Forelimb muscle (tissue), 1 donor: ENCODE measurements around the gene DIAPH2. TPM values are rescaled to one million over a fixed set of nuclear protein-coding genes. Genes with fewer than 3 reads are reported as not detected.

Source experiments
- DNase-seq: peaks from one replicate; pipeline ENCODE4 v3.0.0-alpha.2; 2013; ENCODE audit warnings: low read depth
- polyA plus RNA-seq: library from polyadenylated mRNA; unstranded; fragments of 120-200 nt; gene quantifications from one replicate; pipeline ENCODE4 v1.2.1, GENCODE V29; 2013; ENCODE audit not compliant: insufficient read length

Gene DIAPH2
- polyA plus RNA-seq, 1 donor: 8.2 TPM

DNA sequence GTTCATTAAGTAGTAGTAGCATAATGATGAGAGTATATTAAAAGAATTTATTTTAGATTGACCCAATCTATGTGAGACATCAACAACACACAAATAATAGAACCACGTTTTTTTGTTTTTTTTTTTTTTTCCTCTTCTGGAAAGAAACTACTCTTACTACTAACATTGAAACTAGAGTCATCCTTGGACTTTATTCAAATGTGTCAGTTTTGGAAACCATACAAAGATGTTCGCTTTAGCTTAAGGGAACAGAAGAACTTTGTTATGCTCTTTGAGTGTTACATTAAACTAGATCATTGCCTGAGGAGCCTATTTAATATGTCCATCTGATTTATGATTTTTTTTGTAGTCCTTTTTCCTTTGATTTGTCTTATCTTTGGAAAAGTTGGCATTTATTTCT lies 365.8 kb downstream of the DIAPH2 start:
- peak; percentile 38 for DNase-seq

DNA sequence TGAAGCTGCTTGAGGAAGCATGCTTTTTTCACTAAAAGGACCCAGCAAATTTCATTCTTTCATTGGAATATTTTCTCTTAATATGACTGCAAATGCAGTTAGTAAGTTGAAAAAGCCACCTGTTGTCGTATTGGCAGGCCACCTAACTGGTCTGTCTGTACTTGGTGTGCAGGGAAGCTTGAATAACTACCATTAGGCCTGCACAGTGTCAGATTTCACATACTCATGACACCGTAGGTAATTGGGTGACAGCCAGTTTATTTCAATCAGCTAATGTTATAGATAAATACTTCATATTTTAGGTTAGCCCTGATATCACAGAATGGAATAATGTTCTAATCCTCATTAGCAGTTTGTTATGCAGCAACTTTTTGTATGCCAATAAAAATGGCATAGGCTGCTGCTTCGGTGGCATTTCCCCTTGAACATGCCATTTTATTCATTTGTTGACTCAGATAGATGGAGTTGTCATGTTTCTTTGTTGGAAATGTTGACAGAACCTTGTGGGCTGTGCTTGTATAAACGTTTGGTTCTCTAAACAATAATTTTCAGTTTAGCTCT lies 372.8 kb downstream of the DIAPH2 start:
- DNase-seq: no peak

DNA sequence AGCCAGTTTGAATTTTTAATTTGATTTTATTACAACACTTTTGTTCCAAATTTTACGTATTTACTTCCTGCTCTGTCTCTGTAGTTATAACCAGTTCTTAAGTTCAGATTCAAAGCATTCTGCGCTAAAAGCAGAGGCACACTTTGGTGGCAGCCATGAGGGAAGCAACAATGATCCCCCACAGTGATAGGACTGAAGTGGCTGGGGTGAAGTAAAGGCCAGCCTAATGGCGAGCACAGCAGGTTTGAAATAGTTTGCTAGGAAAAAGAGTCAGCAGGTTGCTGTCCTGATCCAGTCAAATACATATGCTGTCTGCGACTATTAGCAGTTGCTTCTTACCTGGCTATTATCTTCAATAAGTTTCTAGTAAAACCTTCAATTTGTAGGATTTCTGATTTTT lies 375.4 kb downstream of the DIAPH2 start:
- no peak for DNase-seq

DNA sequence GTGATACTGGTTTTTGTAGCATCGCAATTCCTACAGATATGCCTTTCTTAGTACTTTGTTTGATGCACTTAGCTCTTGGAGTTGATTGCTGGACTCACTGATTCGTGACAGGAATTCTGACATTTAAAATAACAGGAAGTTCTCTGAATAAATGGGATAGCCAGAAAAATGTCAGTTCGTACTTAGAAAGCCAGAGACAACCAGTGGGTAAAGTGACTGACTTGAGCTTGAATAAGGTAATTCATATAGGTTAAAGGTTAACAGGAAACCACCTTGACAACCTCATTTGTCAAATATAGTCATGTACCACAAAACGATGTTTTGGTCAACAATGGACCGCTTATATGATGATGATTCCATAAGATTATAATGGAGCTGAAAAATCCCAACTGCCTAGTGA lies 380.4 kb downstream of the DIAPH2 start:
- DNase-seq: no peak

DNA sequence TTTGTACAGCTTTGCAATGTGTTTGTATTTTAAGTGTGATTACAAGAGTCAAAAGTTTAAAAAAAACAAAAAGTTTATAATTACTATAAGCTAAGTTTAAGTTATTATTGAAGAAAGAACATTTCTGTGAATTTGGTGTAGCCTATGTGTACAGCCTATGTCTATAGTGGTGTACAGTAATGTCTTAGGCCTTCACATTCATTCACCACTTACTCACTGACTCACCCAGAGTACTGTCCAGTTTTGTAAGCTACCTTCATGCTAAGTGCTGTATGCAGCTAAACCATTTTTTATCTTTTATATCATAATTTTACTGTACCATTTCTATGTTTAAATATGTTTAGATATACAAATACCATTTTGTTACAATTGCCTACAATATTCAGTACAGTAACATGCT lies 381.3 kb downstream of the DIAPH2 start:
- no peak for DNase-seq

DNA sequence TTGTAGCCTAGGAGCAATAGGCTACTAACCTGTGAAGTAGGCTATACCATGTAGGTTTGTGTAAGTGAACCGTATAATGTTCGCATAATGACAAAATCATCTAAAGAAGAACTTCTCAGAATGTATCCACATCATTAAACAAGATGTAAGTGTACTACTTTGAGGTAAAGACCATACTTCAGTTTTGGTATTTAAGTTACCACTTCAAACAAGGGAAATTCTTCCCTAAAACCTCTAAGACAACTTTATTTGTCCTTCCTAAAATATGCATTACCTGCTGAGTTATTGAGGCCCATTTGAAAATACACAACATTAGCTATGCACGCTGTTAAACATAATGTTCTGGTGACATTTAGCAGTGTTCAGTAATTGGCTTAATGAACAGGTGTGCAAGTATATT lies 381.7 kb downstream of the DIAPH2 start:
- DNase-seq: no peak

DNA sequence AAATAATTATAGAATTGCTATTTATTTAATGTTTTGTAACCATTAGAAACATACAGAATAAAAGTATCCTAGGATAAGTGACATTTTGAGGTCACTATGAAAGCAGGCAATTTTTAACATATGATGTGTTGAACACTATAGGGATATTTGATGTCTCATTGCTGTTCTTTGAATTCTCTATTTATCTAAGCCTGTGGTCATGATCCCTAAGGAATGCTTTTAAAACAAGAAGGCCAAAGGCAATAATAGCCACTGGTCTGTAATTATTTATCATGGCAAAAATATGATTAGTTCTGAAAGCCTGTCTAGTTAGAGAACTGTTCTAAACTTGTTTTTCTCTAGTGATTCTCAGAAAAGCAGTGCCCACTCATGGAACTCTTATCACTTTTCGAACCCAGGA lies 385.7 kb downstream of the DIAPH2 start:
- DNase-seq: no peak

DNA sequence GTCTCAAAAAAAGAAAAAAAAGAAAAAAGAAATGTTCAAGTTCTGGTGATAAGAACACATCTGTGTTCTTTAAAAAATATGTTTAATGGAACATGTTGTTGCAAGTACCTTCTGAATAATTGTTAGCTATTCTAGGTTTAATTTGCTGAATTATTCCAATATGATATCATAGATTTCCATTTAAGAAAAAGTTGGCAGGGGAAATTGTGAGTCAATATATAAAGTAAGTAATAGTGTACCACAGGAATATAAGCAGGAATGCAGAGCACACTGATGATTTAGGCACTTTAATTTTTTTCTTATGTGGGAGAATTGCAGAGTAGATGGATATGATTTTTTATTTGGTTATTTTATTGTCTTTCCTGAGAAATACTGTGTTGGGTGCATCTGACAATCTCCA lies 389.8 kb downstream of the DIAPH2 start:
- DNase-seq: no peak

DNA sequence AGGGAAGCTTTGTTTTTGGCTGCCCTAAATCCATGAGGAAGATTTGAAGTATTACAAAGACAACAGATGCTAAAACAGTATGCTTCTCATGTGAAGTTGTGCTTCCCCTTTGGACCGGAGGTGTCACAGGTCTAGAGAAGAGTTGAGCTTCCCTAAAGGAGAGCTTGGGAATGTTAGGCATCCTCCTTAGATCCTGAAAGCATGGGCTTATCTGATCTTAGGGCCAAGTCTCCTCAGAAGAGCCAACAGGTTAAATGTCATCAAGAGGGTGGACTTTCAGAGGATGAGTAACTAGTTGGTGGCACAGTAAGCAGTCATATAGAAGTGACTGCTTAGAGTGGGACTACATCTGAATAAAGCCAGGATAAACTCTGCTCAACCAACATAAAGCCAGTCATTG lies 404.5 kb downstream of the DIAPH2 start:
- no peak for DNase-seq

DNA sequence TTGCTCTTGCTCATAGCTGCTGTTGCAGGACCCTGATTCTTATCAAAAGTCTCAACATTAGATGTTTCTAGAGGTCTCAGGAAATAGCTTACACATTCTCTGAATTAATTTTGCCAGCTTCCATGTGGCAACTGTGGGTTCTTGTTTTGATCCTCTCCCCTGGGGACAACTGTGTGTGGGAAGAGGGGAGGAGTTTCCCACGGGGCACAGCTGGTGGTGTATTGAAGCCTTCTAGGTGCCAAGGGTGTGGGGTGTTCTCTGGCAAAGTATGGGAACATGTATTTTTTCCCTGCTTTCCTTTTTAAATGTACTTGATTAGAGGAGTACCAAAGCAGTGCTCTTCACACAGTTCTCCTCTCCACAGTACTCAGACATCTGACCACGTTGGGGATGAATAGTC lies 411.7 kb downstream of the DIAPH2 start:
- no peak for DNase-seq

DNA sequence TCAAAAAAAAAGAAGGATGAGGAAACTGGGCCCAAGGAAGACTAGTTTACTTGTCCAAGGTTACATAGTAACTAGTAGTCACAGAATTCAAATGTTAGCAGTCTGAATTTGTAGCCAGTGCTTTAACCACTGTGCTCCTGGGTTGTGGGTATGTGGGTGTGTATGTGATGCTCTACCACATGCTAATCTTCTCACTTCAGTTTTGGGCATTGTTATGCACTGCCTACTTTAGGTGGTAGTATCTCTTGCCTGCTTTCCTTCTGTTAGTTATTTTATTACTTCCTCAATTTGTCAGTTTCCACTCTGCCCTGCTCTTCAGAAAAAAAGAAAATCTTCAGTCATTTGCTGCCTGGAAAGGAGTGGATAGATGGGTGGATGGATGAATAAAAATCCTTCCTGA lies 418.3 kb downstream of the DIAPH2 start:
- no peak for DNase-seq

DNA sequence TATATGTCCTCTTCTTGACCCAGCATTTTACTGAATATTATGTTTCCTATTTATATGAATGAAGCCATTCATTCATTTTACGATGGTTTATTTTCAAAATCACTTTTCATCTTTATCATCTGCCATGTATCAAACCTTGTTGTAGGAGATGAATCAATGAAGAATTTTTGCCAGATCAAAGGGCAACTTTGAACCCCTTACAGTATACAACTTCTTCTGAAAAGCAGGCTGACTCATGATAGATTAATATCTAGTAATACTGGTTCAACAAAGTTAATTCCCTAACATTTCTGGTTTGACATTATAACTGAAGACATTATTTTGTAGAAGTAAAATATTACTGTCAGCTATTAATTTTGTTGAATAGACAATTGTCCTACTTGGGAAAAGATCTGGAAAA lies 425.1 kb downstream of the DIAPH2 start:
- no peak for DNase-seq

DNA sequence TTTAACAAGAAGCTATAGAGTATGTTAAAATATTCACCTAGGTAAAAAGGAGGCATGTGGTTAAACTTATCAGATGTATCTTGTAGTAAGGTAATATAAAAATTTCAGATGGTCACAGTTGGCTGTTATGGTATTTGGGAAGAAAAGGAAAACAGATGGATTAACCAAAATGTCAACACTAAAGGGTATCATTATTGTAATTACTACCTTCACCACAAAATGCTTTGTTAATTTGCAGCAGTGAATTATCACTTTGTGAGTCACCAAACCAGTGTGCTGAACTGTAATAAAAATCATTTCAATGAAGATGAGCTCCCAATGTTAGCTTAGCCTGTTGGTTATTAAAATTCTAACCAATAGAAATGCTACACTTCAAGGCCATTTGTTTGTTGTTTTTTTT lies 432.9 kb downstream of the DIAPH2 start:
- DNase-seq: no peak

DNA sequence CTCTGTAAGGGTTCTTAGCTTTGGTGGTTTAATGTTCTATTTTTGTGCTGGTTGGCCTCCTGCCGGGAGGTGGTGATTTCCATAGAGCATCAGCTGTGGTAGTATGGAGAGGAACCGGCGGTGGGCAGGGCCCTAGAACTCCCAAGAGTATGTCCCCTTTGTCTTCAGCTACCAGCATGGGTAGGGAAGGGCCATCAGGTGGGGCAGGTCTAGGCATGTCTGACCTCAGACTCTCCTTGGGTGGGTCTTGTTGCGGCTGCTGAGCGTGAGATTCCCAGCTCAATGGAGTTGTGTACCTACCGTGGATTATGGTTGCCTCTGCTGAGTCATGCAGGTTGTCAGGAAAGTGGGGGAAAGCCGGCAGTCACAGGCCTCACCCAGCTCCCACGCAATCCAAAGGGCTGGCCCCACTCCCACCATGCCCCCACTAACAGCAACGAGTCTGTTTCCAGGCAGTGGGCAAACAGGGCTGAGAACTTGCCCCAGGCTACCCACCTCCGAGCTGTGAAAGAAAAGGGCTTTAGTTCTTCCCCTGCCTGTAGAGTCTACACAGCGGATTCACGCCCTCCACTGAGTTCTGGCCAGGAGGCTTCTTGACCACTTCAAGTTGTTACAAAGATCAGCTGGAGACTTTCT lies 434.9 kb downstream of the DIAPH2 start:
- no peak for DNase-seq

DNA sequence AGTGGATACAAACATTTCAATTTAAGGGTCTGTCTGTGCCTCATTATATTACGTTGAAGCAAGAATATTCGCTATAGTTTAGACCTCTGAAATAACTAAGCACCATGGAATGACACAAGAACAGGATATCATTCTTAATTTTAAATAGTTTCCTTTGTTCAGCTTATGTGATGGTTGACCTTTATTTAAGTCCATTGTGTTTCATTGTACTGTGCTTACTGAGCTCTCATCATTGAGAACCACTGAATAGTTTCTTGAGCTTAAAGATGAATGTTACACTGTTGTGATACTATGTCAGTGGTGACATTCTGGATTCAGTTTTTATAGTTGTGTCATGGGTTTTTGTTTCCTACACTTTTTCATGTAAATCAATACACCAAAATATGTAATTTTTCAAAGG lies 438.4 kb downstream of the DIAPH2 start:
- DNase-seq: no peak

DNA sequence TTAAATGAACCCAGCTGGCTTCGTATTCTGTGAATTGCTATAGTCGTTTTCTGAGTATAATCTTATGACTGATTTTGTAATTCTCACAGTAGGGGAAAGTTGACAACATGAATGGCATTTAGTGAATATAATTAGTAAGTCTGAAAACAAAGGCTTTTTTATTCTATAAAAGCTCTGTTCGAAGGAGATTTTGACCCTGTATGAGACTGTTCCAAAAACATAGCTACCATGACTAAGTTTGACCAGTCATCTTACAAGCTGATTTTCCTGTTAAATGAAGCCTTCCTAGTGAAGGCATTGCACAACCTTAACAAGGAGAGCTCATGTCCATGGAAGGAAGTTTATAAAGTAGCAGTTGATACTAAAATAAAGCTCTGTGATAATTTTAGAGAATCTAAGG lies 441.4 kb downstream of the DIAPH2 start:
- DNase-seq: no peak

DNA sequence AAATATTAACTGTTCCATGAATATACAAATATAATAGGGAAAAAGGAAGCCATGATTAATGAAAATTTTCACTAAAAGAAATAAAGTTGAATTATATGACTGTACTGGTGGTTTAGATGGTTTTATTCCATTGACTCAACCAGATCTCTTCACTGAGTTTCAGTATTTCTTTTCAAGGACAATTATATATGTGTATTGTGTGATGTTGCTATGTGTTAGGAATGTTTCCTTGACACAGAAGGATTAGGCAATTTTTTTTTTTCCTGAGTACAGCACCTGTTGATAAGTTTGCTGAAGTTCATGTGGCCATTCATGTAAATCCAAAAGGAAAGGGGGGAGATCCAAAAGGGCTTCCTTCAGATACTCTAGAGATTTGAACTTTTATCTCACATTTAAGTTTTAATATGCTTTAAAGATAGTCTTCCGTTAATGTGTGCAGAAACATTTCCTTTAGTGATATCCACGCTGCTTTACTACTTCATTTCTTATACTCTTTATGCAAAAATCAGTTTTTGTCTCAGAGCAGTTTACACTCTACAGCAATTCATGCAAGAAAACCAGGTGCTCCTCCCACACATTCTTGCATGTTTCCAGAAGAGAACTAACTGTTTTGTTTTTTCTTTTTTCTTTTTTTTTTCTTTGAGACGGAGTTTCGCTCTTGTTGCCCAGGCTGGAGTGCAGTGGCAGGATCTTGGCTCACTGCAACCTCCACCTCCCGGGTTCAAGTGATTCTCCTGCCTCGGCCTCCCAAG lies 448.2 kb downstream of the DIAPH2 start:
- DNase-seq: no peak

DNA sequence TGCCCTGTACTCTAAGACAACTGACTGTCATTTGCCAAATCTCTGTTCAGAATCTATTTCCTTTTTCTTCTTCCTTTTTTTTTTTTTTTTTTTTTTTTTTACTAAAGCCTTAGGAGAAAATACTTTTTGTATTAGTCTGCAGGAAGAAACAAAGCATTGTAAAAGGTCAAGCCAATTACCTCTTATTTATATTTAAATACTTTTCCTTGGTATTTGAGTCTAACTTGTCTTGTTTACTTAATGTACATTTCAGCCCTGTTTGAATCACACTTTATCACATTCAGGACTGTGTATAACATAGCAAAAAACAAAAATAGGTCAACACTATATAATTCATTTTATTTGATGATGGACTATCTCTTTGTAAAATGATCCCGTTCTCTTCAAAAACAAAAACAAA lies 461.3 kb downstream of the DIAPH2 start:
- no peak for DNase-seq

DNA sequence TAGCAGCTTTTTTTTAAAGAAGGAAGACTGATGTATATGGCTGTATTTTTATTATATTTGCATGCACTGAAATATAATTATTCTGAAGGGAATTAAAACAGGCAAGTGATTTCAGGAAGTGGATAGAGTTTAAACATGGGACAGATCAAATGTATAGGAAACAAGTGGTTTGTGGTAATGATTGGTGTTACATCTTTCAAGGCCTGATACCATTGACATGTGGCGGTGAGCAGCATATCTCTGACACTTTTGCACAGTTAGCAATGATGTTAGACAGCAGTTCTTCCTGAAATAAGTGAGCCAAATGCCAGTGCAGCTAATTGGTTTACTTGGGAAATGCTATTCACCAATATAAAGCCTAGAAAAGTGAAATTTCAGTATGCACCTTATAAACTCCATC lies 471.2 kb downstream of the DIAPH2 start:
- DNase-seq: no peak

DNA sequence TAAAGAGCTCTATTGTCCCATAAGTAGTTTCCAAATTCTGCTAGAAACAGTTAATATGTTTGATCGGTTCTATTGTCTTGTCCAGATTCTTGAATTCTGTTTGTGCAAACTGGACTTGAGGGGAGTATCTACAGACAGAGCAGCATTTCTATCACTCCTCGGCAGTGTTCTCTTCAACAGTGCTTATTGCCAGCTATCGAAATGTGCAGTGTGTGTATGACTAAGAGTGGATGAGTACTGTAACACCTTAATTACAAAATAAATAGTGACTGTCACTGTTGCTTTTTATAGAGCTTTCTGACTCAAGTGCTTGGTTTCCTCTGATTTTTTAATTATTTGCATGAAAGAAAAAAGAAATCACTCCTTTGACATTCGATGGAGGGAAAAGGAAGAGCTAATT lies 473.6 kb downstream of the DIAPH2 start:
- no peak for DNase-seq

DNA sequence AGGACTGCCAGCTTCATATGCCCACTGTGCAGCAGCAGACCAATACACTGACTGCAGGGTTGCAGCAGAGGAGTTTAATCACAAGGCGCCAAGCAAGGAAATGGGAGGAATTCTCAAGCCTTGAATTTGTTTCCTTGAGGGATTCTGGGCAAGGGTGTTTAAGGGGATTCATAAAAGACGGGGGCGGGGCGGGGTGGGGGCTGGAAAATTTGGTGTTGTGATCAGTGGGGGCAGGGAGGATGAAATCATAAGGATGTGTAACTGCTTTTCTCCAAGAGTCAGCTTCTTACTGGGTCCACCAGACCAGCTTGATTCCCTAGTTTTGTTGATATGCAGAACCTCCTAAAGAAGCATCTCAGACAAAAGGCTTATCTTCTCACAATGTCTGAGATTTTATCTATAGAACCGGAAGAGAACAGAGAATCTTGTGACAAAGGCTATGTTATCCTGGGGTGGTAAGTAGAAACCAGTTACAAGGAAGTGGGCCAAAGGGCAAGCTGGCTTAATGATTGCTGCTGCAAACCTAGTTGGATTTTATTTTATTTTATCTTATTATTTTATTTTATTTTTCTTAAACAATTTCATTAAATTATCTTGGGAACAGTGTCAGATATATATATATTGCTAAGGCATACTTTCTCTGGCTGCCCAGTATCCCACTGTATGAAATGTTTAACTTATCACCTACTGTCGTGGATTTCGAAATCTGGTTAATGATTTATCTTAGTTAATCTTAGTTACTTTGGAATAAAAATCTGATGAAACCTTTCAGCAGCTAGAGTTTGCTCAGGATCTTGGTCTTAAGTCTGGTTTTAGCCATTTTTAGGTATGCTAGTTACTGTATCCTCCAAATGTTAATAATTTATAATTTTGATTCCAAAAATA lies 475.5 kb downstream of the DIAPH2 start:
- no peak for DNase-seq

DNA sequence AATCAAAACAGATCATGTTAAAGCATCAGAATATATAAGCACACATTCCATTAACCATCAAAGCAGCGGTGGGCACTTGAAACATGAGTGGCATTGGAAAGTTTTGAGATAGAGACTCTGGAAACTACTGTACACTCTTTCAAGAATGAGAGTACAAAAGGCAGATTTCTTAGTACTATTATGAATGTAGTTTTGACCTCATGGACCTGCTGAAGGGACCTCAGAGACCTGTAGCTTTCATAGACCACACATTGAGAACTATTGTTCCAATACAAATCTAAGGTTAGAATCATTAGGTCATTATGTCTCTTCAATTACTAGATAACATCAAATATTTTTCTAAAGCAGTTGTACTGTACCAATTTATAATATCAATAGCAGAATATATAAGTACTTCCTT lies 482.7 kb downstream of the DIAPH2 start:
- DNase-seq: no peak
